HUES64 (cell line): Measurements from ENCODE around the gene KLHL29.

Experiments used
- H3K27ac ChIP-seq: 2 replicates; pipeline ENCODE4 v1.7.0; 2013; ENCODE audit warnings: low read depth, low read length, inconsistent platforms
- H3K27me3 ChIP-seq: 2 replicates; pipeline ENCODE4 v1.6.1; 2013; ENCODE audit warnings: mild to moderate bottlenecking, low read length; ENCODE audit not compliant: insufficient read depth
- H3K36me3 ChIP-seq: 2 replicates; pipeline ENCODE4 v1.6.1; 2013; ENCODE audit warnings: mild to moderate bottlenecking, low read length; ENCODE audit not compliant: insufficient read depth
- H3K4me1 ChIP-seq: 2 replicates; pipeline ENCODE4 v1.6.1; 2013; ENCODE audit warnings: mild to moderate bottlenecking, low read length, moderate library complexity; ENCODE audit not compliant: insufficient read depth
- H3K4me3 ChIP-seq: 2 replicates; pipeline ENCODE4 v1.5.1; 2013; ENCODE audit warnings: mild to moderate bottlenecking, low read length, moderate library complexity
- H3K9ac ChIP-seq: 2 replicates; pipeline ENCODE4 v1.6.1; 2013; ENCODE audit warnings: mild to moderate bottlenecking, low read depth, low read length
- H3K9me3 ChIP-seq: 2 replicates; pipeline ENCODE4 v1.6.1; 2013; ENCODE audit warnings: low read depth, low read length; ENCODE audit not compliant: insufficient read depth
- WGBS: fragments of 150-250, 120-280 bp; methylation state at CpG from one replicate; pipeline ENCODE4 v1.1.7; 2013; ENCODE audit warnings: missing lambda C conversion rate; 5-methylcytosine and 5-hydroxymethylcytosine counted together

KLHL29 gene

DNA sequence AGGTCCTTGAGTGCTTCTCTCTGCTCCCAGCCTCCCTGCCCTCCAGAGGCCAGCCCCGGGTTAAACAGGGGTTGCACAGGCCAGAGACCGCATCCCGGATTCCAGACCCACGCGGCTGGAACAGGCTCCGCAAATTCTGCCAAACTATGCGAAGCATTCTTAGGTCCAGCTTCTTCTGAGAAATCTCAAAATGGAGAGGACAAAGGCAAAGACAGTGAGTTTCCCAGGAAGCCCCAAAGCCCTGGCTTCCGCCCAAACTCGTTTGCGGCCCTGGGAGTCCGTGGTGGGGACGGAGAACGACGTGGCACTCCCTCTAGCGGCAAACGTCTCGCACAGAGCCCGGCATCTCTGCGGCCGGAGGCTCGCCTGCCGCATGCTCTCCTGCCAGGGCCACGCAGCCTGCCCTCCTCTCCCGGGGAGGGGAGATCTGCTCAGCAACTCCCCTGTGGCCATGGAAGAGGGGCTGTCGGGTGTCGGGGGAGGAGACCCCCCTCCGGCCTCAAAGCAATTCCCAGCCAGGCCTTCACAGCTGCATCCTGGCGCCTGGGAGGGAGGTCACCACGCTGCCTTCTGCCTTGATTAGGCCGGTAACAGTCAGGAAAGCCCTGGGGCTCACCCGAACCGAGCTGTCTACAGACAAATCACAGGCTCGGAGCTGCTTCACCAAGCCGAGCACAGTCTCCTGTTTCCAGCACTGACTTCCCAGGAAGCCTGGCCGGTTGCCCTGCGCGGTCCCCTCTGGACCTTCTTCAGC lies 33.4 kb upstream of the KLHL29 start:
- H3K9me3 ChIP-seq = no peaks in the 10 kb centered on the region
- H3K4me3 ChIP-seq = no peak overlapping the region
- H3K36me3 ChIP-seq = no peaks in the 10 kb centered on the region
- H3K27ac ChIP-seq = no peak overlapping the region
- no peaks in the 10 kb centered on the region for H3K4me1 ChIP-seq
- WGBS = 28% methylated on average over 37 of the region's 37 CpGs
- H3K9ac ChIP-seq = peak overlapping the region; percentile 21; the same call in 1 of the 2 replicates
- H3K27me3 ChIP-seq = peaks cover 8% of the 10 kb centered on the region; the same call in 1 of the 2 replicates

DNA sequence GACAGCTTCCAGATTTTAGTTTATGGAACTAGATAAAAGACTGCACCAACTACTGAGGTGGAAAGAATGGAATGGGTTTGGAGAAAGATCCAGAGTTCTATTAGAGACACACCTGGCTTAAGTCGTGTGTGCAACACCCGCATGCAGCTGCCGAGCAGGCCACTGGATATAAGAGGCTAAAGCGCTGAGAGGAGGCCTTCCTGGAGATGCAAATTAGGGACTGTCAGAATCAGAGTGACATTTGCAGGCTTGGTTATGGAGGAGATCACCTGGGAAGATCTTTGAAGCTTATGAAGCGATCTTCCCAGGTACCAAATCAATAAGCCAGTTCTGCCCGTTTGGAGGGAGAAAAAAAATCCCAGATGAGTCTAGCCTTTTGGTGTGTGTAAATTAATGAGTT lies 30.4 kb upstream of the KLHL29 start:
- WGBS = 90% methylated on average over 6 of the region's 6 CpGs
- no peak overlapping the region for H3K9ac ChIP-seq
- H3K4me1 ChIP-seq = no peaks in the 10 kb centered on the region
- no peaks in the 10 kb centered on the region for H3K9me3 ChIP-seq
- no peaks in the 10 kb centered on the region for H3K36me3 ChIP-seq
- H3K4me3 ChIP-seq = no peak overlapping the region
- H3K27ac ChIP-seq = no peak overlapping the region
- H3K27me3 ChIP-seq = peaks cover 8% of the 10 kb centered on the region; the same call in 1 of the 2 replicates

DNA sequence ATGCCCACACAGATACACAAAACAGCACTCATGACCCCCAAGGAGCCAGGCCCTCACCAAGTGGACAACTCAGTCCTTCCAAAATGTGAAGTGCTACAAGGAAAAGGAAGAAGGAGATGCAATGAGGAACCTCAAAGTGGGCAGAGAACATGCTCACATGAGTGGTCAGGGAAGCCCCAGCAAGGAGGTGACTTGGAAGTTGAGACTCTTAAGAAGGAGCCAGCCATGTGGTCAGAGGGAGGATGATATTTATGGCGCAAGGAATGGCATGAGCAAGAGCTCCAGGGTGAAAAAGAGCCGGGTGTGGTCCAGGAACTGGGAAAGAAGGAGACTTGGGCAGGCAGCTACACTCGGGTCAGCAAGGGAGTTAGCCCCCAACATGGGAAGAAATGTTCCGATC lies 30.0 kb upstream of the KLHL29 start:
- Histone ChIP-seq H3K4me3 (no peak overlapping the region), H3K4me1 (no peaks in the 10 kb centered on the region), H3K9ac (no peak overlapping the region), H3K27ac (no peak overlapping the region), H3K27me3 (peaks cover 8% of the 10 kb centered on the region; the same call in 1 of the 2 replicates), H3K9me3 (no peaks in the 10 kb centered on the region), H3K36me3 (no peaks in the 10 kb centered on the region)
- 84% methylated on average over 4 of the region's 4 CpGs for WGBS

DNA sequence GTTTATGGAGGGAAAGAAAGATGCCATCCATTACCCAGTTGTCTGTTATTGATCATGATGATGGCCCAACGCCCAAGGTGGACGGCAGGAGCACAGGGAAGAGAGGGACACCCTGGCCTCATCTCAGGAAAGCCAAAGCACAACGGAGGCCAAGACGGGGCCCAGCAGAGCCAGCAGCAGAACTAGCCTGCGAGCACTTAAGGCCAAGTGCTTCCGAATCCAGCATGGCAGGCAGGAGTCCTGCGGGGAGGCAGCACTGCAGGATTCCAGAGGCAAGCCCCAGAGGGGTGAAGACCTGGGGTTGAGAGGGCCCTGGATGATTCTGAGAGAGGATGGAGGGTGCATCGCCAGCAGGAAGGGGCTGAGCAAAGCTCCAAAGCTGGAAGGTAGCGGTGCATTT lies 28.3 kb upstream of the KLHL29 start:
- H3K27me3 ChIP-seq = peaks cover 11% of the 10 kb centered on the region; the same call in 1 of the 2 replicates
- no peak overlapping the region for H3K9ac ChIP-seq
- no peaks in the 10 kb centered on the region for H3K36me3 ChIP-seq
- 92% methylated on average over 9 of the region's 9 CpGs for WGBS
- H3K9me3 ChIP-seq = no peaks in the 10 kb centered on the region
- no peak overlapping the region for H3K27ac ChIP-seq
- 0 out of 2 replicates have a peak, but pooled peaks cover 3% of the 10 kb centered on the region for H3K4me1 ChIP-seq
- no peak overlapping the region for H3K4me3 ChIP-seq

DNA sequence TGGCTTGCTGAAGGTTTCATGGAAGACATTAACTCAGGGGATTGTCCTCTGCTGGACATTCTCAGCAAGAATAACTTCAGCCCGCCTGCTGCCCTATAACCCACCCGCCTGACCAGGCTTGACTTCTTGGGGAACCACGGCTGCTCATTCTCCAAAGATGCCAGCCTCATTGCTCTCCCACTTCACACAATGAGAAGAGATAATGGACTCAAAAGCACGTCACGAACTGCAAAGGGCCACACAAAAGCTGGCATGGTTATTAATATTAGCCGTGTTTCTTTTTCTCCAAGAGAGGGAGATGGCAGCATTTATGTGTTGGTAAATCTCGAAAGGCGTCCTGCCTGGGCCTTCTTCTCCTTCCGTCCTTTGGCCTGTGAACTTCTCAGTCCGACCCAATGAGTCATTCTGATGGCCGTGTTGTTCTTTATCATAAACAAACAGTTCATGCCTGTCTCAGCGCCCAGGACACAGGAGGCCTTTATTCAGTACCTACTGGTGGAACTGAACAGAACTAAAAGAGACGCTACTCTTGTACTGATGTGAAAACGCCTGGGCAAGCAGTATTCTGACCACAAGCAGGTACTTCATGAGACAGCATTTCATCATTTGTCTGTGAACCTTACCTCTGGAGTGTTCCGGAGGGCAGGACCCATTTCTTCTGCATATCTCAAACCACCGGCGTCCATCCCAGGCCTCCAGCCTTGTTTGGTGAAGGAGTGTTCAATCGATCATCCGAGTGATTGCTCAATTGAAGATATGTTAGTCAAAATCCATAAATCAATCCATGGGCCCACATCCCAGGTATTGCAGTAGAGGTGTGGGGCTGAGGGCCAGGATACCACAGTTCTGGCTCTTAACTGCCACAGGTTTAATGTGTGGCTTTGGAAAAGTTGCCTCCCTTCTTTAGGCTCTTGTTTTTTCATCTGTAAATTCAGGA lies 25.1 kb upstream of the KLHL29 start:
- Histone ChIP-seq H3K4me3 (no peak overlapping the region), H3K9ac (no peak overlapping the region), H3K27ac (no peak overlapping the region), H3K27me3 (peaks cover 4% of the 10 kb centered on the region; the same call in 1 of the 2 replicates), H3K4me1 (0 out of 2 replicates have a peak, but pooled peaks cover 3% of the 10 kb centered on the region), H3K9me3 (no peaks in the 10 kb centered on the region), H3K36me3 (no peaks in the 10 kb centered on the region)
- 88% methylated on average over 17 of the region's 19 CpGs for WGBS

DNA sequence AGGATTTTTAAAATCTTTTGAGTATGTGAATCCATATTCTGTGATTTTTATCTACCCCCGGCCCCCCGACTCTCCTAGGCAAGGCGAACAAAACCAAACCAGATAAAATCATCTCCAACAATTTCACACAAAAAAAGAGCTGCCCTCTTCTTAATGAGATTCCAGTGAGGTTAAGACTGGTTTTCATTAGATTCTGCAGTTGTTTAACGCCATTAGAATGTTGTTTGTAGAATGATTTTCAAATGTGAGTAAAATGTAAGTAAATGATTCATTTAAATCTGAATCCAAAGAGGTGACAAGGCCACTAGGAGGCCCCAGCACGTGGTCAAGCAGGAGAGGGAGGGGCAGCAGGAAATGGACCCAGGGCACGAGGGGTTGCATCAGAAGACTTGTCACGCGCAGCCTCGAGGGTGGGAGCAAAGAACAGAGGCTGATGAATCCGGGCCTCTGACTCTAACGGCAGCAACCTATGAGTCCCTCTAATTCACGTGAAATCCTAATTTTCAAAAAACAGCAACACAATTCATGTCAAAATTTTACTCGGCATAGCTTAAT lies 24.3 kb upstream of the KLHL29 start:
- no peak overlapping the region for H3K4me3 ChIP-seq

DNA sequence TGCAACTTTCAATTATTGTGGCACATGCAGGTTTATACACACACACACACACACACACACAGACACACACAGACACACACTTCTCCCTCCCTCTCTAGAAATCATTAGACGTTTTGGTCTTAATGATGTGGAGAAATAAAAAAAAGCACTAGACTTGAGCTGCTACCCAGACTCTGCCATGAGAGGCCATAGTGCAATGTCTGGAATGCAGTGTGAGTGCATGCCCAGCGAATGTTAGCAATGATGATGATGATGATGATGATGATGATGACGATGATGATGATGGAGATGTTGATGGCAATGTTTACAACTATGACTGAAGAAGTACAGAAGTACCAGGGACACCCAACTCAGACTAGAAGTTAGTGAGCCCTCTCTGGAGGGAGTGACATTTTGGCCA lies 23.8 kb upstream of the KLHL29 start:
- WGBS = 95% methylated on average over 3 of the region's 3 CpGs
- no peak overlapping the region for H3K27ac ChIP-seq
- no peaks in the 10 kb centered on the region for H3K9me3 ChIP-seq
- H3K4me1 ChIP-seq = 0 out of 2 replicates have a peak, but pooled peaks cover 3% of the 10 kb centered on the region
- peaks cover 4% of the 10 kb centered on the region; the same call in 1 of the 2 replicates for H3K27me3 ChIP-seq
- no peak overlapping the region for H3K9ac ChIP-seq
- H3K36me3 ChIP-seq = no peaks in the 10 kb centered on the region
- H3K4me3 ChIP-seq = no peak overlapping the region

More for the DNA sequence above, 24.3 kb upstream of the KLHL29 start:
- 0 out of 2 replicates have a peak, but pooled peaks cover 3% of the 10 kb centered on the region for H3K4me1 ChIP-seq
- H3K27ac ChIP-seq = no peak overlapping the region
- peaks cover 4% of the 10 kb centered on the region; the same call in 1 of the 2 replicates for H3K27me3 ChIP-seq
- H3K9me3 ChIP-seq = no peaks in the 10 kb centered on the region
- H3K36me3 ChIP-seq = no peaks in the 10 kb centered on the region
- 72% methylated on average over 10 of the region's 13 CpGs for WGBS
- H3K9ac ChIP-seq = no peak overlapping the region

DNA sequence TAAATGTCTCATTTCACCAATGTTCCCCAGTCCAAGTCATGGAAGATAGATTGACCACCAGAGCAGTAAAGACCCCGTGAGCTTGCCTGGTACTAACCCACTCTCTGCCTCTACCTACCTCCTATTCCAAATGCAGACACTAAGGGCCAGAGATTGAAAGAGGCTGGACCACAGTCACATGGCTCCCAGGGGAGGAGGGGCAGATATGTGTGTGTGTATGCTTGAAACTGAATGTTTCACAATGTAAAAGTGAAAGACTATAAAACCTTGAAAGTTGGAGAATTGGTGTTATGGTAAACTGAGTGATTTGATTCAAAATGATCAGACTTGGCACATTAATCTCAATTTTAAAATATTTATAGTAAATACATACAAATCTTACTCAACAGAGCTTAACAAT lies 21.7 kb upstream of the KLHL29 start:
- no peaks in the 10 kb centered on the region for H3K36me3 ChIP-seq

DNA sequence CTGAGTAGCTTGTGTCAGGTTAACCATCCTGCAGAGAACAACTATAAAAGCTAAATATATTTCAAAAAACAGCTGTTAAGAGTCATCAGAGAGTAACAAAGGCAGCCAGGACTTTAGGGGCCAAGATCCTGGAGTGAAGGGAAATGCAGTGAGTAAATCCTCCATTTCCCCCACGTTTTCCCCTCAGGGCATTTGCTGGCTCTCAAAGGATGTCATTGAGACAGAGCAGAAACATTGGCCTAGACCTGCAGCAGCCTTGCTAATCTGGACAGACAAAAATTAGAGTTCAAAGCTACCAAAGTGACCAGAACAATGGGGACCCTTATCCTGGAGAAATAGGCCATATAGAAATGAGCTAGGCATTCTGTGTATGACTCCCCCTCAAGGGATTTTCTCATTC lies 21.1 kb upstream of the KLHL29 start:
- no peak overlapping the region for H3K4me3 ChIP-seq
- 17% methylated on average over 1 of the region's 1 CpG for WGBS
- H3K4me1 ChIP-seq = 0 out of 2 replicates have a peak, but pooled peaks cover 3% of the 10 kb centered on the region
- H3K36me3 ChIP-seq = no peaks in the 10 kb centered on the region
- no peak overlapping the region for H3K9ac ChIP-seq
- H3K9me3 ChIP-seq = no peaks in the 10 kb centered on the region
- no peak overlapping the region for H3K27ac ChIP-seq
- H3K27me3 ChIP-seq = peaks cover 4% of the 10 kb centered on the region; the same call in 1 of the 2 replicates

More for the DNA sequence above, 21.7 kb upstream of the KLHL29 start:
- Histone ChIP-seq H3K27ac (no peak overlapping the region), H3K27me3 (peaks cover 4% of the 10 kb centered on the region; the same call in 1 of the 2 replicates), H3K4me1 (0 out of 2 replicates have a peak, but pooled peaks cover 3% of the 10 kb centered on the region), H3K4me3 (no peak overlapping the region), H3K9ac (no peak overlapping the region), H3K9me3 (no peaks in the 10 kb centered on the region)
- 89% methylated on average over 1 of the region's 1 CpG for WGBS

DNA sequence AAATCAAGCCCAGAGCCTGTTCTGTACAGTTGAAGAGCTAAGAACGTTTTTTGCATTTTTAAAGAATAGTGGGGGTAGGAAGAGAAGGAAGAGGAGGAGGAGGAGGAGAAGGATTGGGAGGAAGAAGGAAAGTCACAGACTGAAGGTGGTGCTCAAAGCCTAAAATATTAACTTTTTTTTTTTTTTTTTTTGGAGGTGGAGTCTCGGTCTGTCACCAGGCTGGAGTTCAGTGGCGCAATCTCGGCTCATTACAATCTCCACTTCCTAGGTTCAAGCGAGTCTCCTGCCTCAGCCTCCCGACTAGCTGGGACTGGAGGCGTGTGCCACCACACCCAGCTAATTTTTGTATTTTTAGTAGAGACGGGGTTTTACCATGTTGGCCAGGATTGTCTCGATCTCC lies 18.3 kb upstream of the KLHL29 start:
- H3K27me3 ChIP-seq = no peaks in the 10 kb centered on the region
- 87% methylated on average over 9 of the region's 9 CpGs for WGBS
- no peaks in the 10 kb centered on the region for H3K36me3 ChIP-seq
- no peaks in the 10 kb centered on the region for H3K4me1 ChIP-seq
- no peaks in the 10 kb centered on the region for H3K9me3 ChIP-seq
- H3K9ac ChIP-seq = no peak overlapping the region
- H3K4me3 ChIP-seq = no peak overlapping the region
- H3K27ac ChIP-seq = no peak overlapping the region
